Mucosa of gallbladder (tissue), 1 donor: ENCODE measurements around the gene PAEP. TPM values are rescaled to one million over a fixed set of nuclear protein-coding genes. Genes with fewer than 3 reads are reported as not detected.

ENCODE experiments used
- DNase-seq: peaks from one replicate; pipeline ENCODE4 v3.0.0-alpha.2; 2020; ENCODE audit warnings: low spot score
- total RNA-seq: library from RNA; stranded (reverse); gene quantifications from one replicate; pipeline ENCODE4 v1.2.1, GENCODE V29; 2021
- donor health status: DM: no; HTN: no; CAD: no.

The PAEP gene
- total RNA-seq, 1 donor from 2014 or later: not detected

GRCh38 chr9:135579356-135579755 lies 17.8 kb downstream of the PAEP start:
- DNase-seq: no peak

GRCh38 chr9:135579889-135580660 lies 18.5 kb downstream of the PAEP start:
- DNase-seq: no peak

- DNase-seq: no peak
These were observed 19.3 kb downstream of the PAEP start for GRCh38 chr9:135580664-135581380.

GRCh38 chr9:135581636-135582426 lies 20.3 kb downstream of the PAEP start:
- DNase-seq: no peak

- DNase-seq: no peak
These were observed 21.0 kb downstream of the PAEP start for GRCh38 chr9:135582541-135582940.

- no peak for DNase-seq
These were observed 21.6 kb downstream of the PAEP start for GRCh38 chr9:135582966-135583687.

GRCh38 chr9:135583688-135584011 lies 22.1 kb downstream of the PAEP start:
- DNase-seq: no peak

GRCh38 chr9:135584371-135584770 lies 22.8 kb downstream of the PAEP start:
- no peak for DNase-seq

- no peak for DNase-seq
These were observed 23.4 kb downstream of the PAEP start for GRCh38 chr9:135584934-135585333.

- DNase-seq: no peak
These were observed 25.1 kb downstream of the PAEP start for GRCh38 chr9:135586601-135587109.

- DNase-seq: no peak
These were observed 26.1 kb downstream of the PAEP start for GRCh38 chr9:135587658-135588057.

- DNase-seq: no peak
These were observed 26.8 kb downstream of the PAEP start for GRCh38 chr9:135588371-135588770.

- DNase-seq: no peak
These were observed 27.5 kb downstream of the PAEP start for GRCh38 chr9:135588886-135589595.

- DNase-seq: no peak
These were observed 28.3 kb downstream of the PAEP start for GRCh38 chr9:135589596-135590485.

GRCh38 chr9:135590486-135591079 lies 29.0 kb downstream of the PAEP start:
- DNase-seq: no peak

- DNase-seq: no peak
These were observed 30.2 kb downstream of the PAEP start for GRCh38 chr9:135591506-135592330.

GRCh38 chr9:135592331-135592590 lies 30.7 kb downstream of the PAEP start:
- DNase-seq: no peak

- DNase-seq: no peak
These were observed 31.1 kb downstream of the PAEP start for GRCh38 chr9:135592625-135593024.

GRCh38 chr9:135596211-135596610 lies 34.7 kb downstream of the PAEP start:
- DNase-seq: no peak
